ENCODE measurements around the gene TMOD3.
"Not testable (repeated sequence)": the region's sequence is repeated elsewhere in the genome, so short reads cannot be mapped to it uniquely, and the experiment has no call there.

Gene TMOD3

GRCh38 chr15:51829376-51830275, at the start of gene TMOD3:
TMOD3 (plus strand) TSS chr15:51829653; CDS start chr15:51862885, 33,232 bp downstream.
- DNase-seq, result peak; percentile 91

- no peak for DNase-seq
Observed at GRCh38 chr15:51780636-51781035, 48.8 kb upstream of the TMOD3 start.

- no peak for DNase-seq
Observed at GRCh38 chr15:51781506-51781905, 47.9 kb upstream of the TMOD3 start.

- no peak for DNase-seq
Observed at GRCh38 chr15:51782357-51782896, 47.0 kb upstream of the TMOD3 start.

- DNase-seq, result no peak
Observed at GRCh38 chr15:51783967-51784366, 45.5 kb upstream of the TMOD3 start.

GRCh38 chr15:51787130-51787529, 42.3 kb upstream of the TMOD3 start:
- DNase-seq, result not testable (repeated sequence)

- not testable (repeated sequence) for DNase-seq
Observed at GRCh38 chr15:51792474-51792873, 37.0 kb upstream of the TMOD3 start.

GRCh38 chr15:51793521-51794305, 35.7 kb upstream of the TMOD3 start:
- no peak for DNase-seq

- DNase-seq, result no peak
Observed at GRCh38 chr15:51796847-51797401, 32.5 kb upstream of the TMOD3 start.

- no peak for DNase-seq
Observed at GRCh38 chr15:51798281-51798680, 31.2 kb upstream of the TMOD3 start.

GRCh38 chr15:51799282-51800252, 29.9 kb upstream of the TMOD3 start:
- DNase-seq, result no peak

- DNase-seq, result no peak
Observed at GRCh38 chr15:51801391-51801835, 28.0 kb upstream of the TMOD3 start.

GRCh38 chr15:51802593-51802992, 26.9 kb upstream of the TMOD3 start:
- DNase-seq, result no peak

GRCh38 chr15:51803965-51804364, 25.5 kb upstream of the TMOD3 start:
- no peak for DNase-seq

GRCh38 chr15:51806123-51806522, 23.3 kb upstream of the TMOD3 start:
- no peak for DNase-seq

GRCh38 chr15:51809457-51809856, 20.0 kb upstream of the TMOD3 start:
- no peak for DNase-seq

- no peak for DNase-seq
Observed at GRCh38 chr15:51812598-51812997, 16.9 kb upstream of the TMOD3 start.

GRCh38 chr15:51814606-51815005, 14.8 kb upstream of the TMOD3 start:
- no peak for DNase-seq

- DNase-seq, result no peak
Observed at GRCh38 chr15:51816611-51817010, 12.8 kb upstream of the TMOD3 start.

GRCh38 chr15:51818150-51818549, 11.3 kb upstream of the TMOD3 start:
- no peak for DNase-seq

- no peak for DNase-seq
Observed at GRCh38 chr15:51825698-51826097, 3.8 kb upstream of the TMOD3 start.

All from activated T-cell treated with anti-CD3 and anti-CD28 coated beads for 4 hours (primary cell).